ENCODE results near the gene SLC25A21.
"Not testable (repeated sequence)": the region's sequence is repeated elsewhere in the genome, so short reads cannot be mapped to it uniquely, and the experiment has no call there.

The SLC25A21 gene

GRCh38 chr14:36820901-36821300 is 351.5 kb downstream of the SLC25A21 start:
- no peak for DNase-seq (ENCODE audit: low read depth)

- no peak for DNase-seq (ENCODE audit: low read depth)
Observed at GRCh38 chr14:36820111-36820709, 352.2 kb downstream of the SLC25A21 start.

- peak; percentile 9 for DNase-seq (ENCODE audit: low read depth)
Observed at GRCh38 chr14:36818794-36819384, 353.5 kb downstream of the SLC25A21 start.

GRCh38 chr14:36818246-36818645 is 354.2 kb downstream of the SLC25A21 start:
- DNase-seq (ENCODE audit: low read depth): no peak

GRCh38 chr14:36817071-36817930 is 355.1 kb downstream of the SLC25A21 start:
- DNase-seq (ENCODE audit: low read depth): no peak

GRCh38 chr14:36816481-36816880 is 355.9 kb downstream of the SLC25A21 start:
- no peak for DNase-seq (ENCODE audit: low read depth)

GRCh38 chr14:36814783-36815182 is 357.6 kb downstream of the SLC25A21 start:
- not testable (repeated sequence) for DNase-seq (ENCODE audit: low read depth)

- DNase-seq (ENCODE audit: low read depth): no peak
Observed at GRCh38 chr14:36810209-36810608, 362.2 kb downstream of the SLC25A21 start.

- no peak for DNase-seq (ENCODE audit: low read depth)
Observed at GRCh38 chr14:36807727-36808126, 364.7 kb downstream of the SLC25A21 start.

GRCh38 chr14:36805131-36805559 is 367.3 kb downstream of the SLC25A21 start:
- DNase-seq (ENCODE audit: low read depth): no peak

GRCh38 chr14:36797634-36798033 is 374.8 kb downstream of the SLC25A21 start:
- DNase-seq (ENCODE audit: low read depth): no peak

- DNase-seq (ENCODE audit: low read depth): no peak
Observed at GRCh38 chr14:36791402-36791801, 381.0 kb downstream of the SLC25A21 start.

GRCh38 chr14:36785511-36785910 is 386.9 kb downstream of the SLC25A21 start:
- DNase-seq (ENCODE audit: low read depth): no peak

- DNase-seq (ENCODE audit: low read depth): peak; percentile 4
Observed at GRCh38 chr14:36784541-36784940, 387.9 kb downstream of the SLC25A21 start.

- DNase-seq (ENCODE audit: low read depth): no peak
Observed at GRCh38 chr14:36781897-36782296, 390.5 kb downstream of the SLC25A21 start.

- peak; percentile 73 for DNase-seq (ENCODE audit: low read depth)
Observed at GRCh38 chr14:36773558-36773957, 398.8 kb downstream of the SLC25A21 start.

GRCh38 chr14:36773136-36773540 is 399.3 kb downstream of the SLC25A21 start:
- DNase-seq (ENCODE audit: low read depth): peak; percentile 66

GRCh38 chr14:36771028-36771640 is 401.3 kb downstream of the SLC25A21 start:
- DNase-seq (ENCODE audit: low read depth): no peak

- DNase-seq (ENCODE audit: low read depth): no peak
Observed at GRCh38 chr14:36768638-36769337, 403.6 kb downstream of the SLC25A21 start.

- DNase-seq (ENCODE audit: low read depth): peak; percentile 6
Observed at GRCh38 chr14:36767603-36768281, 404.7 kb downstream of the SLC25A21 start.

GRCh38 chr14:36766974-36767373 is 405.4 kb downstream of the SLC25A21 start:
- DNase-seq (ENCODE audit: low read depth): no peak
